ENCODE results near the gene COL5A2.

The COL5A2 gene

GRCh38 chr2:189104934-189105333, 74.6 kb downstream of the COL5A2 start:
- Histone ChIP-seq H3K4me1 (ENCODE audit: control insufficient read depth, insufficient read depth, low read length) (no peaks in the 10 kb centered on the region), H3K27ac (ENCODE audit: low read depth, low read length) (no peak overlapping the region), H3K4me3 (ENCODE audit: low read depth, low read length) (no peak overlapping the region), H3K9ac (ENCODE audit: low read length) (no peak overlapping the region), H3K36me3 (ENCODE audit: control insufficient read depth, insufficient read depth, low read length) (peaks cover 2% of the 10 kb centered on the region; the same call in 1 of the 2 replicates), H3K9me3 (ENCODE audit: control insufficient read depth, insufficient read depth, low read depth, low read length) (no peaks in the 10 kb centered on the region), H3K27me3 (ENCODE audit: control insufficient read depth, insufficient read depth, low read length) (no peaks in the 10 kb centered on the region)

GRCh38 chr2:189102735-189103134, 76.8 kb downstream of the COL5A2 start:
- Histone ChIP-seq H3K4me1 (ENCODE audit: control insufficient read depth, insufficient read depth, low read length) (no peaks in the 10 kb centered on the region), H3K36me3 (ENCODE audit: control insufficient read depth, insufficient read depth, low read length) (peaks cover 2% of the 10 kb centered on the region; the same call in 1 of the 2 replicates)

GRCh38 chr2:189097934-189098333, 81.6 kb downstream of the COL5A2 start:
- H3K4me1 ChIP-seq (ENCODE audit: control insufficient read depth, insufficient read depth, low read length), result no peaks in the 10 kb centered on the region
- H3K36me3 ChIP-seq (ENCODE audit: control insufficient read depth, insufficient read depth, low read length), result peaks cover 8% of the 10 kb centered on the region; the same call in 1 of the 2 replicates
- no peaks in the 10 kb centered on the region for H3K27me3 ChIP-seq (ENCODE audit: control insufficient read depth, insufficient read depth, low read length)
- H3K4me3 ChIP-seq (ENCODE audit: low read depth, low read length), result no peak overlapping the region
- H3K27ac ChIP-seq (ENCODE audit: low read depth, low read length), result no peak overlapping the region
- H3K9ac ChIP-seq (ENCODE audit: low read length), result no peak overlapping the region
- no peaks in the 10 kb centered on the region for H3K9me3 ChIP-seq (ENCODE audit: control insufficient read depth, insufficient read depth, low read depth, low read length)

More at GRCh38 chr2:189102735-189103134, 76.8 kb downstream of the COL5A2 start:
- Histone ChIP-seq H3K4me3 (ENCODE audit: low read depth, low read length) (no peak overlapping the region), H3K27ac (ENCODE audit: low read depth, low read length) (no peak overlapping the region), H3K9me3 (ENCODE audit: control insufficient read depth, insufficient read depth, low read depth, low read length) (no peaks in the 10 kb centered on the region), H3K9ac (ENCODE audit: low read length) (no peak overlapping the region), H3K27me3 (ENCODE audit: control insufficient read depth, insufficient read depth, low read length) (no peaks in the 10 kb centered on the region)

GRCh38 chr2:189096769-189097447, 82.7 kb downstream of the COL5A2 start:
- no peak overlapping the region for H3K4me3 ChIP-seq (ENCODE audit: low read depth, low read length)
- H3K27me3 ChIP-seq (ENCODE audit: control insufficient read depth, insufficient read depth, low read length), result no peaks in the 10 kb centered on the region
- H3K9ac ChIP-seq (ENCODE audit: low read length), result no peak overlapping the region

GRCh38 chr2:189095101-189095500, 84.5 kb downstream of the COL5A2 start:
- Histone ChIP-seq H3K27ac (ENCODE audit: low read depth, low read length) (no peak overlapping the region), H3K36me3 (ENCODE audit: control insufficient read depth, insufficient read depth, low read length) (peaks cover 14% of the 10 kb centered on the region; the same call in 1 of the 2 replicates), H3K4me3 (ENCODE audit: low read depth, low read length) (no peak overlapping the region)

More at GRCh38 chr2:189096769-189097447, 82.7 kb downstream of the COL5A2 start:
- H3K36me3 ChIP-seq (ENCODE audit: control insufficient read depth, insufficient read depth, low read length), result peaks cover 10% of the 10 kb centered on the region; the same call in 1 of the 2 replicates
- H3K9me3 ChIP-seq (ENCODE audit: control insufficient read depth, insufficient read depth, low read depth, low read length), result no peaks in the 10 kb centered on the region
- H3K4me1 ChIP-seq (ENCODE audit: control insufficient read depth, insufficient read depth, low read length), result no peaks in the 10 kb centered on the region
- H3K27ac ChIP-seq (ENCODE audit: low read depth, low read length), result no peak overlapping the region

GRCh38 chr2:189092936-189093335, 86.6 kb downstream of the COL5A2 start:
- peaks cover 29% of the 10 kb centered on the region; the same call in 1 of the 2 replicates for H3K36me3 ChIP-seq (ENCODE audit: control insufficient read depth, insufficient read depth, low read length)
- H3K9me3 ChIP-seq (ENCODE audit: control insufficient read depth, insufficient read depth, low read depth, low read length), result no peaks in the 10 kb centered on the region
- H3K4me3 ChIP-seq (ENCODE audit: low read depth, low read length), result no peak overlapping the region
- H3K4me1 ChIP-seq (ENCODE audit: control insufficient read depth, insufficient read depth, low read length), result no peaks in the 10 kb centered on the region
- H3K9ac ChIP-seq (ENCODE audit: low read length), result no peak overlapping the region
- H3K27me3 ChIP-seq (ENCODE audit: control insufficient read depth, insufficient read depth, low read length), result no peaks in the 10 kb centered on the region
- H3K27ac ChIP-seq (ENCODE audit: low read depth, low read length), result no peak overlapping the region

More at GRCh38 chr2:189095101-189095500, 84.5 kb downstream of the COL5A2 start:
- Histone ChIP-seq H3K9ac (ENCODE audit: low read length) (no peak overlapping the region), H3K4me1 (ENCODE audit: control insufficient read depth, insufficient read depth, low read length) (no peaks in the 10 kb centered on the region), H3K27me3 (ENCODE audit: control insufficient read depth, insufficient read depth, low read length) (no peaks in the 10 kb centered on the region), H3K9me3 (ENCODE audit: control insufficient read depth, insufficient read depth, low read depth, low read length) (no peaks in the 10 kb centered on the region)

GRCh38 chr2:189091253-189091652, 88.3 kb downstream of the COL5A2 start:
- Histone ChIP-seq H3K36me3 (ENCODE audit: control insufficient read depth, insufficient read depth, low read length) (peaks cover 30% of the 10 kb centered on the region; the same call in 1 of the 2 replicates), H3K9me3 (ENCODE audit: control insufficient read depth, insufficient read depth, low read depth, low read length) (no peaks in the 10 kb centered on the region), H3K27ac (ENCODE audit: low read depth, low read length) (no peak overlapping the region), H3K27me3 (ENCODE audit: control insufficient read depth, insufficient read depth, low read length) (no peaks in the 10 kb centered on the region), H3K4me1 (ENCODE audit: control insufficient read depth, insufficient read depth, low read length) (no peaks in the 10 kb centered on the region), H3K4me3 (ENCODE audit: low read depth, low read length) (no peak overlapping the region), H3K9ac (ENCODE audit: low read length) (no peak overlapping the region)

GRCh38 chr2:189088591-189089205, 90.9 kb downstream of the COL5A2 start:
- H3K9ac ChIP-seq (ENCODE audit: low read length), result no peak overlapping the region
- peaks cover 27% of the 10 kb centered on the region; the same call in 1 of the 2 replicates for H3K36me3 ChIP-seq (ENCODE audit: control insufficient read depth, insufficient read depth, low read length)
- peak overlapping the region; percentile 26; the same call in 1 of the 2 replicates for H3K27ac ChIP-seq (ENCODE audit: low read depth, low read length)
- H3K9me3 ChIP-seq (ENCODE audit: control insufficient read depth, insufficient read depth, low read depth, low read length), result no peaks in the 10 kb centered on the region
- H3K4me3 ChIP-seq (ENCODE audit: low read depth, low read length), result no peak overlapping the region
- H3K27me3 ChIP-seq (ENCODE audit: control insufficient read depth, insufficient read depth, low read length), result no peaks in the 10 kb centered on the region
- no peaks in the 10 kb centered on the region for H3K4me1 ChIP-seq (ENCODE audit: control insufficient read depth, insufficient read depth, low read length)

GRCh38 chr2:189086710-189087109, 92.9 kb downstream of the COL5A2 start:
- H3K27me3 ChIP-seq (ENCODE audit: control insufficient read depth, insufficient read depth, low read length), result no peaks in the 10 kb centered on the region
- no peak overlapping the region for H3K27ac ChIP-seq (ENCODE audit: low read depth, low read length)
- no peaks in the 10 kb centered on the region for H3K4me1 ChIP-seq (ENCODE audit: control insufficient read depth, insufficient read depth, low read length)
- H3K9me3 ChIP-seq (ENCODE audit: control insufficient read depth, insufficient read depth, low read depth, low read length), result no peaks in the 10 kb centered on the region
- no peak overlapping the region for H3K9ac ChIP-seq (ENCODE audit: low read length)
- H3K4me3 ChIP-seq (ENCODE audit: low read depth, low read length), result no peak overlapping the region
- peaks cover 29% of the 10 kb centered on the region; the same call in 1 of the 2 replicates for H3K36me3 ChIP-seq (ENCODE audit: control insufficient read depth, insufficient read depth, low read length)

GRCh38 chr2:189086250-189086649, 93.3 kb downstream of the COL5A2 start:
- H3K9me3 ChIP-seq (ENCODE audit: control insufficient read depth, insufficient read depth, low read depth, low read length), result no peaks in the 10 kb centered on the region
- H3K27ac ChIP-seq (ENCODE audit: low read depth, low read length), result no peak overlapping the region
- H3K27me3 ChIP-seq (ENCODE audit: control insufficient read depth, insufficient read depth, low read length), result no peaks in the 10 kb centered on the region
- no peak overlapping the region for H3K9ac ChIP-seq (ENCODE audit: low read length)
- no peaks in the 10 kb centered on the region for H3K4me1 ChIP-seq (ENCODE audit: control insufficient read depth, insufficient read depth, low read length)
- H3K36me3 ChIP-seq (ENCODE audit: control insufficient read depth, insufficient read depth, low read length), result peaks cover 29% of the 10 kb centered on the region; the same call in 1 of the 2 replicates
- no peak overlapping the region for H3K4me3 ChIP-seq (ENCODE audit: low read depth, low read length)

GRCh38 chr2:189083606-189084005, 96.0 kb downstream of the COL5A2 start:
- Histone ChIP-seq H3K4me3 (ENCODE audit: low read depth, low read length) (no peak overlapping the region), H3K9ac (ENCODE audit: low read length) (no peak overlapping the region), H3K36me3 (ENCODE audit: control insufficient read depth, insufficient read depth, low read length) (peaks cover 23% of the 10 kb centered on the region), H3K4me1 (ENCODE audit: control insufficient read depth, insufficient read depth, low read length) (no peaks in the 10 kb centered on the region), H3K27ac (ENCODE audit: low read depth, low read length) (no peak overlapping the region), H3K9me3 (ENCODE audit: control insufficient read depth, insufficient read depth, low read depth, low read length) (no peaks in the 10 kb centered on the region), H3K27me3 (ENCODE audit: control insufficient read depth, insufficient read depth, low read length) (no peaks in the 10 kb centered on the region)
